ENCODE data around the gene SAFB2. TPM values are rescaled to one million over a fixed set of nuclear protein-coding genes. Genes with fewer than 3 reads are reported as not detected.

The SAFB2 gene
- total and polyA plus RNA-seq, 2 donors (not counting 3 experiments of a cell fraction or from before 2014, with no cell fraction given) = 24.6 to 85.9 TPM

GRCh38 chr19:5621945-5622464 is 571 bp downstream of the SAFB2 start:
- ChIA-PET CTCF (interaction anchor here (1.0 to 1.5 kb wide), 4 partner anchors 65 to 812 kb away, joined by 3 to 10 read pairs (median 4); partner anchors contain the start of genes CATSPERD and LONP1), POLR2A (interaction anchor here (1.3 to 1.5 kb wide), 2 partner anchors 68 to 282 kb away, joined by 3 to 7 read pairs; partner anchors contain the start of genes RPL36 and VMAC)
- Histone ChIP-seq H3K36me3 (ENCODE audit: control insufficient read depth in 2 of 2, extremely low read depth in 1 of 2, insufficient read depth in 2 of 2, low read length in 2 of 2) (peaks cover 12 to 18% of the 10 kb centered on the region in 2 experiments), H3K4me1 (ENCODE audit: control insufficient read depth, extremely low read depth, insufficient read depth, low read length) (peaks cover 28% of the 10 kb centered on the region), H3K79me2 (ENCODE audit: control insufficient read depth, insufficient read depth, low read length) (peaks cover 94% of the 10 kb centered on the region), H3K9me3 (replicated peaks; ENCODE audit: control insufficient read depth, insufficient read depth, low read length) (no peaks in the 10 kb centered on the region), H3K9me1 (replicated peaks; ENCODE audit: control insufficient read depth, extremely low read depth, insufficient read depth, low read length) (no peaks in the 10 kb centered on the region), H3K4me2 (ENCODE audit: insufficient read depth, low read length) (peak overlapping the region; percentile 92), H2AFZ (ENCODE audit: low read depth, low read length) (peak overlapping the region; percentile 90), H3K27me3 (ENCODE audit: control insufficient read depth in 2 of 2, insufficient read depth in 2 of 2, low read length in 2 of 2) (no peaks in the 10 kb centered on the region), H4K20me1 (replicated peaks; ENCODE audit: control insufficient read depth, extremely low read depth, insufficient read depth, low read length) (peaks cover 5% of the 10 kb centered on the region), H3K4me3 (replicated peaks in 1 of 3; ENCODE audit: insufficient read depth in 1 of 3, low read depth in 1 of 3, low read length in 3 of 3) (peak overlapping the region; percentile 82 to 96 (median 93)), H3K9ac (replicated peaks; ENCODE audit: extremely low read depth, insufficient read depth, low read length) (peak overlapping the region; percentile 89), H3K27ac (ENCODE audit: insufficient read depth, low read depth, low read length) (peak overlapping the region; percentile 63)
- BruUV-seq (replicated peaks) = no TSS peak
- dilution Hi-C loops (cut with MboI; ENCODE audit: extremely low pct_ligation_motif_present, low sequenced_read_pairs) = no loop called here
- DNase-seq (ENCODE audit: low read depth, low spot score) (peak; percentile 15), FAIRE-seq (no peak)
- intact Hi-C loops (cut with micrococcal nuclease) = loop anchor here (2.0 kb wide), 1 partner anchor 59 kb away; the partner anchor contains the start of genes HSD11B1L and MICOS13
- no peak for TF ChIP-seq EZH2 (IDR thresholded peaks at IDR 0.05; ENCODE audit: borderline replicate concordance, low read depth, low read length, severe bottlenecking)
- TF ChIP-seq GATA2 (IDR thresholded peaks at IDR 0.05; ENCODE audit: insufficient read depth, insufficient read length, low read depth, low read length) = no peak
- TF ChIP-seq FOS (IDR thresholded peaks at IDR 0.05; ENCODE audit: borderline replicate concordance, insufficient read depth, low read length) = no peak

DNA sequence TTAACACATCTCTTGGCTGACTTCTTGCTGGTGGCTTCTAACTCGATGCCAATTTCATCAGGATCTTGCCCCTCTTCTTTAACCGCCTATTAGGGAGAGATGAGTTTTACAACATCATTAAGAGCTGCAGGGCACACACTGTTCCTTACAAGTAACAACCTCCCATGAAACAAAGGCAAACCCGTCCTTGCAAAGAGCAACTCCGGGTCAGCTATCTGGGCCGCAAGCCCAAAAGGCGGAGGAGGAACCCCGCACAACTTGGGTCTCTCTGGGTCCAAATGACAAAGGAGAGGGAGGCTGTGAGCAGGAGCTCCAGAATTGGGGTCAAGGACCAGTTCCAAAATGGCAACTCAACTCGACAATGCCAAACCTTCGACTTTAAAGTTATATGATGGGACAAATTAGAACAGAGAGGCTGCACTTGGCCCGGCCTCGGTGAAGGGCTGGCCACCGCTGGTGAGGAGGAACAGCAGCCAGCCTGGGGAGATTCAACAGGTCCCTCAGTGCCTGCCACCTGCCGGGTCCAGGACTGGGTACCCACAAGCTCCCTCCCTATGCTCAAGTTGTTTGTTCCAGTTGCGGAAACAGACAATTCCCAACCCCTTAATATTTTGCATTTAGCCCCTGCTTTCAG is 1.1 kb downstream of the SAFB2 start:
- dilution Hi-C loops (cut with MboI; ENCODE audit: extremely low pct_ligation_motif_present, low sequenced_read_pairs) = no loop called here
- H4K20me1 ChIP-seq (replicated peaks; ENCODE audit: control insufficient read depth, extremely low read depth, insufficient read depth, low read length) = peaks cover 5% of the 10 kb centered on the region
- POLR2A ChIA-PET = no interaction called here
- H3K9me3 ChIP-seq (replicated peaks; ENCODE audit: control insufficient read depth, insufficient read depth, low read length) = no peaks in the 10 kb centered on the region
- H3K9me1 ChIP-seq (replicated peaks; ENCODE audit: control insufficient read depth, extremely low read depth, insufficient read depth, low read length) = no peaks in the 10 kb centered on the region
- H3K4me3 ChIP-seq (replicated peaks in 1 of 3; ENCODE audit: insufficient read depth in 1 of 3, low read depth in 1 of 3, low read length in 3 of 3) = peak overlapping the region; percentile 82 to 96 (median 93)
- peaks cover 28% of the 10 kb centered on the region for H3K4me1 ChIP-seq (ENCODE audit: control insufficient read depth, extremely low read depth, insufficient read depth, low read length)
- H3K9ac ChIP-seq (replicated peaks; ENCODE audit: extremely low read depth, insufficient read depth, low read length) = peak overlapping the region; percentile 89
- DNase-seq (ENCODE audit: low read depth, low spot score) = peak; percentile 19
- intact Hi-C loops (cut with micrococcal nuclease) = no loop called here
- H3K27me3 ChIP-seq (ENCODE audit: control insufficient read depth in 2 of 2, insufficient read depth in 2 of 2, low read length in 2 of 2) = no peaks in the 10 kb centered on the region
- peak overlapping the region; percentile 92 for H3K4me2 ChIP-seq (ENCODE audit: insufficient read depth, low read length)
- H3K27ac ChIP-seq (ENCODE audit: insufficient read depth, low read depth, low read length) = no peak overlapping the region
- peaks cover 91% of the 10 kb centered on the region for H3K79me2 ChIP-seq (ENCODE audit: control insufficient read depth, insufficient read depth, low read length)
- BruUV-seq (replicated peaks) = no TSS peak
- CTCF ChIA-PET = interaction anchor here (1.3 to 1.4 kb wide), 2 partner anchors 68 to 812 kb away, joined by 3 read pairs; no protein-coding TSS in a partner anchor
- H2AFZ ChIP-seq (ENCODE audit: low read depth, low read length) = no peak overlapping the region
- H3K36me3 ChIP-seq (ENCODE audit: control insufficient read depth in 2 of 2, extremely low read depth in 1 of 2, insufficient read depth in 2 of 2, low read length in 2 of 2) = peaks cover 6 to 13% of the 10 kb centered on the region in 2 experiments
- TF ChIP-seq FOS (IDR thresholded peaks at IDR 0.05; ENCODE audit: borderline replicate concordance, insufficient read depth, low read length) (no peak), GATA2 (IDR thresholded peaks at IDR 0.05; ENCODE audit: insufficient read depth, insufficient read length, low read depth, low read length) (no peak), MYC (IDR thresholded peaks at IDR 0.05; ENCODE audit: low read depth, low read length) (no peak), JUN (IDR thresholded peaks at IDR 0.05; ENCODE audit: borderline replicate concordance, insufficient read depth, insufficient read length, low read depth) (no peak), POLR2AphosphoS5 (IDR thresholded peaks at IDR 0.05; ENCODE audit: insufficient read depth, low read depth, low read length) (no peak), POLR2A (IDR thresholded peaks at IDR 0.05; ENCODE audit: low read depth, low read length) (no peak), EZH2 (IDR thresholded peaks at IDR 0.05; ENCODE audit: borderline replicate concordance, low read depth, low read length, severe bottlenecking) (no peak)
- TF ChIP-seq, protein P1, sequence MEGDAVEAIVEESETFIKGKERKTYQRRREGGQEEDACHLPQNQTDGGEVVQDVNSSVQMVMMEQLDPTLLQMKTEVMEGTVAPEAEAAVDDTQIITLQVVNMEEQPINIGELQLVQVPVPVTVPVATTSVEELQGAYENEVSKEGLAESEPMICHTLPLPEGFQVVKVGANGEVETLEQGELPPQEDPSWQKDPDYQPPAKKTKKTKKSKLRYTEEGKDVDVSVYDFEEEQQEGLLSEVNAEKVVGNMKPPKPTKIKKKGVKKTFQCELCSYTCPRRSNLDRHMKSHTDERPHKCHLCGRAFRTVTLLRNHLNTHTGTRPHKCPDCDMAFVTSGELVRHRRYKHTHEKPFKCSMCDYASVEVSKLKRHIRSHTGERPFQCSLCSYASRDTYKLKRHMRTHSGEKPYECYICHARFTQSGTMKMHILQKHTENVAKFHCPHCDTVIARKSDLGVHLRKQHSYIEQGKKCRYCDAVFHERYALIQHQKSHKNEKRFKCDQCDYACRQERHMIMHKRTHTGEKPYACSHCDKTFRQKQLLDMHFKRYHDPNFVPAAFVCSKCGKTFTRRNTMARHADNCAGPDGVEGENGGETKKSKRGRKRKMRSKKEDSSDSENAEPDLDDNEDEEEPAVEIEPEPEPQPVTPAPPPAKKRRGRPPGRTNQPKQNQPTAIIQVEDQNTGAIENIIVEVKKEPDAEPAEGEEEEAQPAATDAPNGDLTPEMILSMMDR (IDR thresholded peaks at IDR 0.05; ENCODE audit: extremely low read depth in 1 of 2, insufficient read depth in 1 of 2, low read depth in 1 of 2, low read length in 2 of 2) = no peak
- TF ChIP-seq, protein P2, sequence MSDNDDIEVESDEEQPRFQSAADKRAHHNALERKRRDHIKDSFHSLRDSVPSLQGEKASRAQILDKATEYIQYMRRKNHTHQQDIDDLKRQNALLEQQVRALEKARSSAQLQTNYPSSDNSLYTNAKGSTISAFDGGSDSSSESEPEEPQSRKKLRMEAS (IDR thresholded peaks at IDR 0.05; ENCODE audit: insufficient read depth, insufficient read length) = no peak
- FAIRE-seq = no peak

Measured in endothelial cell of umbilical vein (primary cell).